ENCODE results near the gene LYPD5.

The LYPD5 gene

GRCh38 chr19:43768273-43769050 is 33.8 kb downstream of the LYPD5 start:
- TF ChIP-seq, protein P1, sequence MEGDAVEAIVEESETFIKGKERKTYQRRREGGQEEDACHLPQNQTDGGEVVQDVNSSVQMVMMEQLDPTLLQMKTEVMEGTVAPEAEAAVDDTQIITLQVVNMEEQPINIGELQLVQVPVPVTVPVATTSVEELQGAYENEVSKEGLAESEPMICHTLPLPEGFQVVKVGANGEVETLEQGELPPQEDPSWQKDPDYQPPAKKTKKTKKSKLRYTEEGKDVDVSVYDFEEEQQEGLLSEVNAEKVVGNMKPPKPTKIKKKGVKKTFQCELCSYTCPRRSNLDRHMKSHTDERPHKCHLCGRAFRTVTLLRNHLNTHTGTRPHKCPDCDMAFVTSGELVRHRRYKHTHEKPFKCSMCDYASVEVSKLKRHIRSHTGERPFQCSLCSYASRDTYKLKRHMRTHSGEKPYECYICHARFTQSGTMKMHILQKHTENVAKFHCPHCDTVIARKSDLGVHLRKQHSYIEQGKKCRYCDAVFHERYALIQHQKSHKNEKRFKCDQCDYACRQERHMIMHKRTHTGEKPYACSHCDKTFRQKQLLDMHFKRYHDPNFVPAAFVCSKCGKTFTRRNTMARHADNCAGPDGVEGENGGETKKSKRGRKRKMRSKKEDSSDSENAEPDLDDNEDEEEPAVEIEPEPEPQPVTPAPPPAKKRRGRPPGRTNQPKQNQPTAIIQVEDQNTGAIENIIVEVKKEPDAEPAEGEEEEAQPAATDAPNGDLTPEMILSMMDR (IDR thresholded peaks at IDR 0.05), result no peak

DNA sequence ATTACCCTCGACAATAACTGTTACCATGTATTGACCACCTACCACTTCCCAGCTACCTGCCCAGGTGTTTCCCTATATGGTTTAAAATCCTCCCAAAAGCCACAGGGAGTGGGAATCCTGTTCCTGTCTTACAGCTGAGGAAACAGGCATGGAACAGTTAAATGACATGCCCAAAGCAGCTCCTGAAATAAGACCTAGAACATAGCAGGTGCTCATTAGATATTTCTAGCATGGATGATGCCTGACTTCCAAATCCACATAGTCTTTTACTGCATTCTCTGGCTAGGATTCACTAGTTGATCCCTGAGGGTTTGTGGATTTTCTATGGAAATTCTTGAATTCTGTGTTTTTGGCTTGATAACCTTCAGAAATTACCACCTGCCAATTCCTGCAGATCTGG is 34.4 kb downstream of the LYPD5 start:
- TF ChIP-seq, protein P1 (IDR thresholded peaks at IDR 0.05), result no peak

DNA sequence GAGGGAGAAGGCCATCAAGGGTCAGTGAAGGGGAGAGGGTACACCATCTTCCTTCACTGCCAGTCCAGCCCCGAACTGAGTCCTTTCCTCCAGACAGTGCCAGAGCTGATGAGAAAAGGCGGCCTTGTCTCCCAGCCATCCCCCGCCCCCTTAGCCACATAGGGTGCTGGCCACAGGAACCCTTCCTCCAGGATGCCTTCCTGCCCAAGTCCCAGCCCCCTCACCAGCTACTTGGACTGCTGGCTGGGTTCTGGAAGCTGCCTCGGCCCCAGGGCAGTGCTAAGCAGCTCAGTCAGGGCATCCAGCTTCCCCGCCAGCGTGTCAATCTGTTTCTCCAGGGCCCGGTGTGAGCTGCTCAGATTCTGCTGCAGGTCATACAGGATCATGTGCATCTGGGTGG is 34.9 kb downstream of the LYPD5 start:
- TF ChIP-seq, protein P1 (IDR thresholded peaks at IDR 0.05), result no peak

GRCh38 chr19:43766755-43767043 is 35.5 kb downstream of the LYPD5 start:
- TF ChIP-seq, protein P1 (IDR thresholded peaks at IDR 0.05), result no peak

DNA sequence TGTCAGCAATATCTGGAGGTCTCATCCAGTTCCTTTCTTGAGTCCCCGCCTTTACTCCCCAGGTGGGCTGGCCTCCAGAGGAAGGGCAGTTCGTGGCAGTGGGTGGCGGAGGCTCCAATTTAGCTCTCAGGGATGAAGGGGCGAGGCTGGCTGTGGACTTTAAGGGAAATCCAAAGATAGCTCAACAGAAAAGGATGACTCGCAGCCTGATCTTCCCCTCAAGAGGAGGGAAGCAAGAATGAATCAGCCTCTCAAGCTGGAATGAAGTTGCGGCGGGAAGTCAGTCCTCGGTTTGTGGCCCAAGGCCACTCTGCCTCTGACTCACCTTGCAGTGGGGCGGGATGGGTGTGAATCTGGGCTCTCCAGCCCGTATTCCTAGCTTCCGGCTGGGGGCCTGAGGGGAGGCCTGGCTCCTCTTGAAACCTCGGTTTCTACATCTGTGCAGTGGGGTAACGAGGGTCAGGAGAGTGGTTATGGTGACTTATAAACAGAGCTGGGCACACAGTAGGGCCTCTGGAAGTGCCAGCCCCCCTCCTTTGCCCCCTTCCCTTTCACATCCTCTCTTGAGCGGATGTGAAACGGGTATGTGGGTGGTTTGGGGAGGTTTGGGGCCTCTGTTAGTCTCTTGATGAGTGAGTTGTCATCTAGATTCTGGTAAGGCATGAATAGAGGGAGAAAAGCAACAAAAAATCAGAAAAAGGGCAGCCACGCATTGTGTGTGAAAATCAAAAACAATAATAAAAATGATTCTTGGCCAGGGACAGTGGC is 37.0 kb downstream of the LYPD5 start:
- TF ChIP-seq, protein P1 (IDR thresholded peaks at IDR 0.05), result no peak

GRCh38 chr19:43763473-43763939 is 38.7 kb downstream of the LYPD5 start:
- TF ChIP-seq, protein P1 (IDR thresholded peaks at IDR 0.05), result no peak

- TF ChIP-seq, protein P1 (IDR thresholded peaks at IDR 0.05), result no peak
Observed at GRCh38 chr19:43762814-43763213, 39.4 kb downstream of the LYPD5 start.

Data from LNCAP (cell line).